Panc1 (cell line): ENCODE measurements around the gene KIFC3.

Experiments used
- TCF7L2 ChIP-seq: IDR thresholded peaks from 2 replicates; pipeline ENCODE4 v1.6.1; 2011; ENCODE audit warnings: mild to moderate bottlenecking, low read depth, low read length, inconsistent platforms
- TF ChIP-seq, protein P1 (sequence below): fragments of 450-650 bp; IDR thresholded peaks from 2 replicates; pipeline ENCODE4 v1.5.1; 2017; ENCODE audit warnings: mild to moderate bottlenecking

DNA sequence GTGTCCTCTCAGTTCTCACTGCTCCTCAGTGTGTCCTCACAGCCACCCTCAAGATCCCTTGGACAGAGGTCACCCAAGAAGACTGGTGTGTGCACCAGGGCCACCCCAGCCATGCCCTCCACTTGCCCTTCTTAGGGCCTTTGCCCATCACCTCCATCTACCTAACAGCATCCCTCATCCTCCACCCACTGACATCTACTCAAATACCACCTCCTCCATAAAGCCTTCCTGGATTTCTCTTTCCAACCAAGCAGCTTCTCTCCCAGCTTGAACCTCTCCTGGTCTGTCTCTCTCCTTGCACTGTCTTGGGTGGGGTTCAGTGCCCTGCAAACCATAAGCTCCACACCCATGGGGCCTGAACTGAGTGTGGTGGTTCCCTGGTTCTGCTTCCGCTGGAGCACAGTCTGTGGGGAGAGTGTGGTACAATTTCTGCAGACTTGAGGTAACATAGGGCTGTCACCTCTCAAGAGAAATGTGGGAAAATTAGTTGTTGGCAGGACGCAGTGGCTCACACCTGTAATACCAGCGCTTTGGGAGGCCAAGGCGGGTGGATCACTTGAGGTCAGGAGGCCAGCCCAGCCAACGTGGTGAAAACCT, 52.3 kb downstream of the KIFC3 start:
- TF ChIP-seq, protein P1, sequence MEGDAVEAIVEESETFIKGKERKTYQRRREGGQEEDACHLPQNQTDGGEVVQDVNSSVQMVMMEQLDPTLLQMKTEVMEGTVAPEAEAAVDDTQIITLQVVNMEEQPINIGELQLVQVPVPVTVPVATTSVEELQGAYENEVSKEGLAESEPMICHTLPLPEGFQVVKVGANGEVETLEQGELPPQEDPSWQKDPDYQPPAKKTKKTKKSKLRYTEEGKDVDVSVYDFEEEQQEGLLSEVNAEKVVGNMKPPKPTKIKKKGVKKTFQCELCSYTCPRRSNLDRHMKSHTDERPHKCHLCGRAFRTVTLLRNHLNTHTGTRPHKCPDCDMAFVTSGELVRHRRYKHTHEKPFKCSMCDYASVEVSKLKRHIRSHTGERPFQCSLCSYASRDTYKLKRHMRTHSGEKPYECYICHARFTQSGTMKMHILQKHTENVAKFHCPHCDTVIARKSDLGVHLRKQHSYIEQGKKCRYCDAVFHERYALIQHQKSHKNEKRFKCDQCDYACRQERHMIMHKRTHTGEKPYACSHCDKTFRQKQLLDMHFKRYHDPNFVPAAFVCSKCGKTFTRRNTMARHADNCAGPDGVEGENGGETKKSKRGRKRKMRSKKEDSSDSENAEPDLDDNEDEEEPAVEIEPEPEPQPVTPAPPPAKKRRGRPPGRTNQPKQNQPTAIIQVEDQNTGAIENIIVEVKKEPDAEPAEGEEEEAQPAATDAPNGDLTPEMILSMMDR = no peak
- no peak for TF ChIP-seq TCF7L2
